ENCODE measurements around the gene ATF5. TPM values are rescaled to one million over a fixed set of nuclear protein-coding genes. Genes with fewer than 3 reads are reported as not detected.

ATF5 gene
- total and polyA plus RNA-seq, 4 donors, result 11.6 to 43.3 (median 18.9) TPM

GRCh38 chr19:49981603-49982593 is 52.9 kb downstream of the ATF5 start:
- DNase-seq (no peak), ATAC-seq (ENCODE audit: low FRiP score) (no peak)
- Histone ChIP-seq H3K4me3 (ENCODE audit: low read length in 2 of 2) (no peak overlapping the region), H3K27ac (ENCODE audit: low read depth in 1 of 2, low read length in 2 of 2) (no peak overlapping the region), H3K9me3 (ENCODE audit: control insufficient read depth, low read length) (no peaks in the 10 kb centered on the region), H3K27me3 (ENCODE audit: control insufficient read depth in 1 of 2, insufficient read depth in 2 of 2, low read length in 1 of 2) (no peaks in the 10 kb centered on the region), H3K4me1 (ENCODE audit: control insufficient read depth in 1 of 2, insufficient read depth in 2 of 2, low read length in 2 of 2) (no peaks in the 10 kb centered on the region), H3K36me3 (ENCODE audit: control insufficient read depth in 1 of 2, insufficient read depth in 2 of 2, low read length in 1 of 2) (peaks cover 0 to 3% of the 10 kb centered on the region in 2 donors)
- 71 to 74% methylated on average over 21 of the region's 21 CpGs for WGBS, 2 donors
- intact Hi-C loops (cut with DNase I), result loop anchor here in 1 of 2 donors (5.0 kb wide), 1 partner anchor 45 kb away; no protein-coding TSS in a partner anchor

Small RNAs within 50 kb of the gene (microRNA-seq; reads per million reads assigned to microRNA genes)
- gene MIR4750, result 0 to 1.2 reads per million in 2 donors

Other genes starting within 250 kb of the ATF5 start
- 1 to 10 TPM in 1 of 2 donors, under 1 TPM in 1; 0.94 to 4.8 TPM for gene ADM5, start 239.6 kb upstream of the ATF5 start, total RNA-seq
- gene ADM5, start 239.6 kb upstream of the ATF5 start, polyA plus RNA-seq, result under 1 TPM; 0.13 to 0.63 TPM
- 10 to 100 TPM in 1 of 2 donors, 1 to 10 TPM in 1; 6.5 to 24.4 TPM for gene CPT1C, start 238.1 kb upstream of the ATF5 start, total RNA-seq
- 1 to 10 TPM; 1.9 to 5.7 TPM for gene CPT1C, start 238.1 kb upstream of the ATF5 start, polyA plus RNA-seq
- gene TSKS, start 165.9 kb upstream of the ATF5 start, total RNA-seq, result 1 to 10 TPM in 1 of 2 donors, under 1 TPM in 1; 0.42 to 2.6 TPM
- gene TSKS, start 165.9 kb upstream of the ATF5 start, polyA plus RNA-seq, result under 1 TPM in 1 of 2 donors, not detected in 1; 0.38 TPM
- 10 to 100 TPM; 71.3 to 77.5 TPM for gene AP2A1, start 162.2 kb upstream of the ATF5 start, total RNA-seq
- 10 to 100 TPM; 19.9 to 63.1 TPM for gene AP2A1, start 162.2 kb upstream of the ATF5 start, polyA plus RNA-seq
- gene FUZ, start 115.9 kb upstream of the ATF5 start, total RNA-seq, result 10 to 100 TPM in 1 of 2 donors, 1 to 10 TPM in 1; 9.3 to 18.1 TPM
- 10 to 100 TPM; 11.5 to 27.8 TPM for gene FUZ, start 115.9 kb upstream of the ATF5 start, polyA plus RNA-seq
- gene MED25, start 110.9 kb upstream of the ATF5 start, total RNA-seq, result 10 to 100 TPM; 27.2 to 40.3 TPM
- 10 to 100 TPM; 18.3 to 52.8 TPM for gene MED25, start 110.9 kb upstream of the ATF5 start, polyA plus RNA-seq
- 100 to 1,000 TPM; 103 to 133 TPM for gene PTOV1, start 78.0 kb upstream of the ATF5 start, total RNA-seq
- 100 to 1,000 TPM in 1 of 2 donors, 10 to 100 TPM in 1; 50.0 to 142 TPM for gene PTOV1, start 78.0 kb upstream of the ATF5 start, polyA plus RNA-seq
- 10 to 100 TPM; 65.2 to 76.5 TPM for gene PNKP, start 61.6 kb upstream of the ATF5 start, total RNA-seq
- gene PNKP, start 61.6 kb upstream of the ATF5 start, polyA plus RNA-seq, result 10 to 100 TPM; 23.7 to 93.0 TPM
- gene AKT1S1, start 51.9 kb upstream of the ATF5 start, total RNA-seq, result 10 to 100 TPM; 27.5 to 27.8 TPM
- gene AKT1S1, start 51.9 kb upstream of the ATF5 start, polyA plus RNA-seq, result 10 to 100 TPM; 24.4 to 44.6 TPM
- 10 to 100 TPM; 41.1 to 52.4 TPM for gene TBC1D17, start 51.5 kb upstream of the ATF5 start, total RNA-seq
- gene TBC1D17, start 51.5 kb upstream of the ATF5 start, polyA plus RNA-seq, result 100 to 1,000 TPM in 1 of 2 donors, 10 to 100 TPM in 1; 22.7 to 102 TPM
- 1 to 10 TPM in 1 of 2 donors, under 1 TPM in 1; 0.84 to 7.2 TPM for gene IL4I1, start 32.3 kb upstream of the ATF5 start, total RNA-seq
- under 1 TPM in 1 of 2 donors, not detected in 1; 0.50 TPM for gene IL4I1, start 32.3 kb upstream of the ATF5 start, polyA plus RNA-seq
- 10 to 100 TPM; 27.7 to 39.8 TPM for gene NUP62, start 299 bp downstream of the ATF5 start, total RNA-seq
- gene NUP62, start 299 bp downstream of the ATF5 start, polyA plus RNA-seq, result 10 to 100 TPM; 13.3 to 17.3 TPM
- 1 to 10 TPM; 1.8 to 3.1 TPM for gene SIGLEC11, start 32.0 kb downstream of the ATF5 start, total RNA-seq
- 1 to 10 TPM in 1 of 2 donors, under 1 TPM in 1; 0.82 to 1.4 TPM for gene SIGLEC11, start 32.0 kb downstream of the ATF5 start, polyA plus RNA-seq
- 10 to 100 TPM; 36.7 to 40.5 TPM for gene VRK3, start 96.2 kb downstream of the ATF5 start, total RNA-seq
- 10 to 100 TPM; 23.7 to 27.0 TPM for gene VRK3, start 96.2 kb downstream of the ATF5 start, polyA plus RNA-seq
- gene ZNF473, start 96.8 kb downstream of the ATF5 start, total RNA-seq, result 1 to 10 TPM; 8.0 to 9.5 TPM
- gene ZNF473, start 96.8 kb downstream of the ATF5 start, polyA plus RNA-seq, result 1 to 10 TPM in 1 of 2 donors, under 1 TPM in 1; 0.75 to 2.3 TPM
- not detected for gene IZUMO2, start 234.1 kb downstream of the ATF5 start, total RNA-seq
- not detected for gene IZUMO2, start 234.1 kb downstream of the ATF5 start, polyA plus RNA-seq

Measured in aorta (tissue), 5 donors.